H9 (cell line): ENCODE results near the gene TNFAIP8L3. TPM values are rescaled to one million over a fixed set of nuclear protein-coding genes. Genes with fewer than 3 reads are reported as not detected.

Experiments
- DNase-seq: peaks from one replicate; pipeline ENCODE4 v3.0.0-alpha.2; 2017
- H2AFZ ChIP-seq: one replicate; pipeline ENCODE4 v1.6.1; 2013; ENCODE audit warnings: mild to moderate bottlenecking, low read length, control low read depth, moderate library complexity
- H2AK5ac ChIP-seq: 2 replicates; pipeline ENCODE4 v1.6.1; 2013; ENCODE audit warnings: low read length, control low read depth, mixed read lengths; ENCODE audit not compliant: insufficient read length
- H2BK120ac ChIP-seq: one replicate; pipeline ENCODE4 v1.6.1; 2013; ENCODE audit warnings: low read depth, mild to moderate bottlenecking, low read length, control low read depth, inconsistent platforms; ENCODE audit not compliant: poor library complexity, severe bottlenecking
- H2BK12ac ChIP-seq: 2 replicates; pipeline ENCODE4 v1.6.1; 2013; ENCODE audit warnings: low read length, control low read depth, mixed read lengths, low read depth; ENCODE audit not compliant: insufficient read length
- H2BK15ac ChIP-seq: 2 replicates; pipeline ENCODE4 v1.6.1; 2013; ENCODE audit warnings: low read depth, low read length, control low read depth
- H2BK20ac ChIP-seq: one replicate; pipeline ENCODE4 v1.6.1; 2013; ENCODE audit warnings: low read depth, mild to moderate bottlenecking, low read length, control low read depth, inconsistent platforms; ENCODE audit not compliant: poor library complexity, severe bottlenecking
- H2BK5ac ChIP-seq: 2 replicates; pipeline ENCODE4 v1.6.1; 2013; ENCODE audit warnings: low read length, control low read depth, mixed read lengths; ENCODE audit not compliant: insufficient read length
- H3K14ac ChIP-seq: 2 replicates; pipeline ENCODE4 v1.6.1; 2013; ENCODE audit warnings: low read length, control low read depth; ENCODE audit not compliant: insufficient read depth
- H3K18ac ChIP-seq: 2 replicates; pipeline ENCODE4 v1.6.1; 2013; ENCODE audit warnings: low read depth, mild to moderate bottlenecking, mixed read lengths, low read length, control low read depth; ENCODE audit not compliant: insufficient read length
- H3K23ac ChIP-seq: 2 replicates; pipeline ENCODE4 v1.6.1; 2013; ENCODE audit warnings: low read length, control low read depth, mixed read lengths, low read depth; ENCODE audit not compliant: insufficient read length
- H3K23me2 ChIP-seq: 2 replicates; pipeline ENCODE4 v1.6.1; 2013; ENCODE audit warnings: low read depth, mild to moderate bottlenecking, mixed read lengths, low read length, control low read depth; ENCODE audit not compliant: insufficient read length, poor library complexity, severe bottlenecking
- H3K27ac ChIP-seq: 2 replicates; pipeline ENCODE4 v1.5.1; 2013; ENCODE audit warnings: low read length, control low read depth, mixed read lengths, low read depth; ENCODE audit not compliant: insufficient read length
- H3K27me3 ChIP-seq: 2 replicates; pipeline ENCODE4 v1.6.1; 2013; ENCODE audit warnings: low read length, control low read depth, inconsistent platforms; ENCODE audit not compliant: insufficient read depth
- H3K4ac ChIP-seq: 2 replicates; pipeline ENCODE4 v1.6.1; 2013; ENCODE audit warnings: low read depth, mild to moderate bottlenecking, control low read depth, inconsistent platforms, low read length, moderate library complexity
- H3K4me1 ChIP-seq: 2 replicates; pipeline ENCODE4 v1.6.1; 2013; ENCODE audit warnings: low read length, control low read depth, inconsistent platforms; ENCODE audit not compliant: insufficient read depth
- H3K4me2 ChIP-seq: 2 replicates; pipeline ENCODE4 v1.6.1; 2013; ENCODE audit warnings: low read length, control low read depth, mixed read lengths; ENCODE audit not compliant: insufficient read length, insufficient read depth
- H3K56ac ChIP-seq: 2 replicates; pipeline ENCODE4 v1.6.1; 2013; ENCODE audit warnings: low read depth, mild to moderate bottlenecking, mixed read lengths, low read length, control low read depth; ENCODE audit not compliant: insufficient read length
- H3K79me1 ChIP-seq: 2 replicates; pipeline ENCODE4 v1.6.1; 2013; ENCODE audit warnings: low read depth, mild to moderate bottlenecking, moderate library complexity, low read length, control low read depth, inconsistent platforms; ENCODE audit not compliant: insufficient read depth, poor library complexity, severe bottlenecking
- H3K79me2 ChIP-seq: 2 replicates; pipeline ENCODE4 v1.6.1; 2013; ENCODE audit warnings: low read length, control low read depth, inconsistent platforms; ENCODE audit not compliant: insufficient read depth
- H3K9ac ChIP-seq: 2 replicates; pipeline ENCODE4 v1.6.1; 2013; ENCODE audit warnings: low read length, control low read depth, mixed read lengths; ENCODE audit not compliant: insufficient read length; ENCODE audit errors: extremely low read depth
- H3K9me3 ChIP-seq: one replicate; pipeline ENCODE4 v1.6.1; 2013; ENCODE audit warnings: low read depth, low read length, inconsistent platforms; ENCODE audit not compliant: control insufficient read depth
- H3T11ph ChIP-seq: one replicate; pipeline ENCODE4 v1.6.1; 2013; ENCODE audit warnings: mild to moderate bottlenecking, low read length, control low read depth, inconsistent platforms
- H4K20me1 ChIP-seq: one replicate; pipeline ENCODE4 v1.6.1; 2013; ENCODE audit not compliant: control insufficient read depth, insufficient read length, insufficient read depth
- H4K5ac ChIP-seq: 2 replicates; pipeline ENCODE4 v1.6.1; 2013; ENCODE audit warnings: low read depth, mild to moderate bottlenecking, mixed read lengths, low read length, control low read depth; ENCODE audit not compliant: insufficient read length
- H4K8ac ChIP-seq: replicated peaks from 2 replicates; pipeline ENCODE4 v1.6.1; 2013; ENCODE audit warnings: low read length, control low read depth, mixed read lengths, low read depth; ENCODE audit not compliant: insufficient read length
- H4K91ac ChIP-seq: 2 replicates; pipeline ENCODE4 v1.6.1; 2013; ENCODE audit warnings: low read depth, mild to moderate bottlenecking, moderate library complexity, mixed read lengths, low read length, control low read depth; ENCODE audit not compliant: insufficient read length
- H3K27ac Mint-ChIP-seq, 3 experiments: 2 replicates in 2 of 3; 3 replicates in 1 of 3; pipeline ENCODE4 v1.8.0; 2020 to 2021; ENCODE audit warnings: mixed read lengths in 3 of 3, mild to moderate bottlenecking in 1 of 3, moderate library complexity in 1 of 3
- H3K27me3 Mint-ChIP-seq: 2 replicates; pipeline ENCODE4 v1.8.0; 2021; ENCODE audit warnings: low read depth, mild to moderate bottlenecking, moderate library complexity, mixed read lengths
- H3K36me3 Mint-ChIP-seq, 3 experiments: 2 replicates in 2 of 3; 3 replicates in 1 of 3; pipeline ENCODE4 v1.8.0; 2020 to 2021; ENCODE audit warnings: low read depth in 3 of 3, mixed read lengths in 3 of 3; ENCODE audit not compliant: insufficient read depth in 1 of 3
- H3K4me1 Mint-ChIP-seq, 2 experiments: 2 replicates each; pipeline ENCODE4 v1.8.0; 2020; ENCODE audit warnings: mixed read lengths in 2 of 2
- H3K4me3 Mint-ChIP-seq, 2 experiments: 2 replicates in 1 of 2; 3 replicates in 1 of 2; pipeline ENCODE4 v1.8.0; 2020 to 2021; ENCODE audit warnings: mild to moderate bottlenecking in 2 of 2, mixed read lengths in 2 of 2, moderate library complexity in 1 of 2
- H3K9me3 Mint-ChIP-seq, 2 experiments: 2 replicates in 1 of 2; 3 replicates in 1 of 2; pipeline ENCODE4 v1.8.0; 2020; ENCODE audit warnings: mild to moderate bottlenecking in 2 of 2, mixed read lengths in 2 of 2, moderate library complexity in 1 of 2
- WGBS: extraction: QIAGEN DNeasy Blood & Tissue Kit; methylation state at CpG from one replicate; pipeline ENCODE4 v1.1.7; 2013; ENCODE audit warnings: missing lambda C conversion rate, low lambda C conversion rate, mixed read lengths; ENCODE audit not compliant: insufficient read length; ENCODE audit errors: extremely low coverage; 5-methylcytosine and 5-hydroxymethylcytosine counted together
- total RNA-seq: library from RNA; stranded (reverse); gene quantifications from 2 replicates; pipeline ENCODE4 v1.2.1, GENCODE V29; 2021
- TF ChIP-seq, protein P1 (sequence below): fragments of 200-600 bp; sonication (generic); conservative IDR thresholded peaks from 3 replicates; pipeline ENCODE4 v1.8.0; 2021; ENCODE audit warnings: antibody characterized with exemption, mild to moderate bottlenecking

The TNFAIP8L3 gene
- total RNA-seq, 1 experiment from 2014 or later, result 0.22 TPM

DNA sequence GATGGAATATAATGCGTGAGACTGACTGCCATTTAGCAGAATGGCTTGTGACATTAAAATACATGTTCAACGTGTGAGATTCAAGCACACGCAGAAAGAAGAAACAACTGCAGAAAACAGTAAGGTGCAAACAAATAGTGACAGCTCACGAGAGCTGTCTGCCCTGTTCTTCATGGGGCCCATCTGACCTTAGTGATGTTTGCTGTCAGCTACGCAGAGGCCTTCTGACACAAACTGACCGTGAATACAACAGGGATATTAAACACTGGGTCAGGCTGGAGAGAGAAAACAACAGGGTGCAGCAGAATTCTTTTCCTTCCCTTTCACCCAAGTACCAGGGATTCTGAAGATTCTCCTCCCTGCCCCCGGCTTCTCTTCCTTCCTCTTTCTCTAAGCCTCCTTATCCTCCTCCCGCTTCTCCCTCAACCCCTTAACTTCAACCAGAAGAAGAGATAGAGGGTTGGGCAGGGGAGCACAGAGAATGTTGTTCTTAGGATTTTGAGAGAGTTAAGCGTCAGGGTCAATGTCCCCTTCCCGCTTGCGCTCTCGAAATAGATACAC is 2.1 kb downstream of the TNFAIP8L3 start:
- Histone ChIP-seq H4K91ac (no peak overlapping the region), H3K9ac (no peak overlapping the region), H4K5ac (no peak overlapping the region), H2BK12ac (no peak overlapping the region), H4K8ac (no peak overlapping the region), H2AFZ (no peak overlapping the region), H3K23ac (no peak overlapping the region), H3T11ph (no peak overlapping the region), H3K9me3 (no peaks in the 10 kb centered on the region), H3K4me2 (no peak overlapping the region), H2AK5ac (no peak overlapping the region), H3K79me1 (no peaks in the 10 kb centered on the region), H3K27me3 (peaks cover 30% of the 10 kb centered on the region; the same call in 1 of the 2 replicates), H4K20me1 (no peaks in the 10 kb centered on the region), H2BK5ac (no peak overlapping the region), H2BK15ac (no peak overlapping the region), H3K23me2 (peaks cover 19% of the 10 kb centered on the region), H3K27ac (no peak overlapping the region), H3K4ac (no peak overlapping the region), H2BK120ac (no peak overlapping the region), H3K4me1 (peaks cover 5% of the 10 kb centered on the region), H2BK20ac (no peak overlapping the region), H3K14ac (no peak overlapping the region), H3K79me2 (no peaks in the 10 kb centered on the region), H3K18ac (no peak overlapping the region), H3K56ac (no peak overlapping the region)
- Mint-ChIP-seq H3K36me3 (no peaks in the 10 kb centered on the region), H3K4me3 (no peak overlapping the region), H3K4me1 (peaks cover 10 to 17% of the 10 kb centered on the region in 2 experiments), H3K27ac (no peak overlapping the region), H3K9me3 (no peaks in the 10 kb centered on the region), H3K27me3 (peaks cover 86% of the 10 kb centered on the region)
- TF ChIP-seq, protein P1, sequence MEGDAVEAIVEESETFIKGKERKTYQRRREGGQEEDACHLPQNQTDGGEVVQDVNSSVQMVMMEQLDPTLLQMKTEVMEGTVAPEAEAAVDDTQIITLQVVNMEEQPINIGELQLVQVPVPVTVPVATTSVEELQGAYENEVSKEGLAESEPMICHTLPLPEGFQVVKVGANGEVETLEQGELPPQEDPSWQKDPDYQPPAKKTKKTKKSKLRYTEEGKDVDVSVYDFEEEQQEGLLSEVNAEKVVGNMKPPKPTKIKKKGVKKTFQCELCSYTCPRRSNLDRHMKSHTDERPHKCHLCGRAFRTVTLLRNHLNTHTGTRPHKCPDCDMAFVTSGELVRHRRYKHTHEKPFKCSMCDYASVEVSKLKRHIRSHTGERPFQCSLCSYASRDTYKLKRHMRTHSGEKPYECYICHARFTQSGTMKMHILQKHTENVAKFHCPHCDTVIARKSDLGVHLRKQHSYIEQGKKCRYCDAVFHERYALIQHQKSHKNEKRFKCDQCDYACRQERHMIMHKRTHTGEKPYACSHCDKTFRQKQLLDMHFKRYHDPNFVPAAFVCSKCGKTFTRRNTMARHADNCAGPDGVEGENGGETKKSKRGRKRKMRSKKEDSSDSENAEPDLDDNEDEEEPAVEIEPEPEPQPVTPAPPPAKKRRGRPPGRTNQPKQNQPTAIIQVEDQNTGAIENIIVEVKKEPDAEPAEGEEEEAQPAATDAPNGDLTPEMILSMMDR, result no peak
- WGBS, result no CpG with 5 or more reads among the region's 12 CpGs
- DNase-seq, result no peak
